Ovary (tissue), 3 donors: ENCODE data around the gene ALDOC.

Experiments
- EP300 ChIP-seq: sonication (generic); formaldehyde crosslinking; IDR thresholded peaks from one replicate; pipeline ENCODE4 v1.6.1; 2017; ENCODE audit warnings: antibody characterized with exemption
- POLR2A ChIP-seq: fragments of 450-650 bp; IDR thresholded peaks from one replicate; pipeline ENCODE4 v1.6.1; 2017; ENCODE audit warnings: antibody characterized with exemption, mild to moderate bottlenecking, moderate library complexity
- TF ChIP-seq, protein P1 (sequence below), 3 donors: fragments of 450-650 bp in 2 of 3; fragments of 200-600 bp in 1 of 3; IDR thresholded peaks; one replicate each; pipeline versions ENCODE4 v1.5.1 to v1.8.0; 2016 to 2022; ENCODE audit warnings: antibody characterized with exemption in 3 of 3, mild to moderate bottlenecking in 1 of 3
- donor health status: DM: no; HTN: no; CAD: no.

DNA sequence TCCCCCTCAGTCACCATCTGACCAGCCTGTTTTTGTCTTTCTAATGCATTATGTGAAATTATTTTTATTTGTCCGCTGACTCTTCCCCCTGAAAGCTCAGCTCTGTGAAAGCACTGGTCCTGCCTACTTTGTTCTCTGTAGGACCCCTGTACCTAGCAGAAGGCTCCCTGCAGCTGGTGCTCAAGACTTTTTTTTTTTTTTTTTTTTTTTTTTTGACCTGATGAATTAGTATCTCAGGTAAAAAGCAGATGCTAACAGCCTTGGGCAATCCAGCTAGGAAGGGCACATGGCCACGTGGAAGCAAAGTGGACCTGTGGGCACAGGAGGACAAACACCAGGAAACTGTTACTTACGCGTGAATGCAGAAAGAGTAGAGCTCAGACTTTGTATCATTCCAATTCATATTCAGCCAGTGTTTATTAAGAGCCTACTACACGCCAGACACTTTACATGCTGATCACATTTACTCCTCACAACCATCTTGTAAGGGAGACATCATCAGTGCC is 23.6 kb downstream of the ALDOC start:
- no peak for TF ChIP-seq EP300
- TF ChIP-seq POLR2A: no peak
- TF ChIP-seq, protein P1, sequence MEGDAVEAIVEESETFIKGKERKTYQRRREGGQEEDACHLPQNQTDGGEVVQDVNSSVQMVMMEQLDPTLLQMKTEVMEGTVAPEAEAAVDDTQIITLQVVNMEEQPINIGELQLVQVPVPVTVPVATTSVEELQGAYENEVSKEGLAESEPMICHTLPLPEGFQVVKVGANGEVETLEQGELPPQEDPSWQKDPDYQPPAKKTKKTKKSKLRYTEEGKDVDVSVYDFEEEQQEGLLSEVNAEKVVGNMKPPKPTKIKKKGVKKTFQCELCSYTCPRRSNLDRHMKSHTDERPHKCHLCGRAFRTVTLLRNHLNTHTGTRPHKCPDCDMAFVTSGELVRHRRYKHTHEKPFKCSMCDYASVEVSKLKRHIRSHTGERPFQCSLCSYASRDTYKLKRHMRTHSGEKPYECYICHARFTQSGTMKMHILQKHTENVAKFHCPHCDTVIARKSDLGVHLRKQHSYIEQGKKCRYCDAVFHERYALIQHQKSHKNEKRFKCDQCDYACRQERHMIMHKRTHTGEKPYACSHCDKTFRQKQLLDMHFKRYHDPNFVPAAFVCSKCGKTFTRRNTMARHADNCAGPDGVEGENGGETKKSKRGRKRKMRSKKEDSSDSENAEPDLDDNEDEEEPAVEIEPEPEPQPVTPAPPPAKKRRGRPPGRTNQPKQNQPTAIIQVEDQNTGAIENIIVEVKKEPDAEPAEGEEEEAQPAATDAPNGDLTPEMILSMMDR (IDR thresholded peaks at IDR 0.05): no peak
